GM12878 (cell line): ENCODE results near the gene ALCAM. TPM values are rescaled to one million over a fixed set of nuclear protein-coding genes. Genes with fewer than 3 reads are reported as not detected.

ENCODE experiments used
- ATAC-seq: fragments of 200-7000 bp; cut with Tn5 transposase; 3 replicates; pipeline ENCODE4 v1.9.1; 2020; ENCODE audit warnings: mild to moderate bottlenecking, moderate library complexity
- BruUV-seq: library from RNA; stranded (reverse); fragments of 400-500 nt; replicated peaks from 2 replicates; lab custom pipeline; 2021; lab: Mats Ljungman, UMichigan
- CTCF ChIA-PET: fragments of 300-600 bp; sonication (Branson Sonifier 250); formaldehyde crosslinking; extraction: SDS; loops from one replicate; lab custom pipeline; 2021; ENCODE audit warnings: inconsistent platforms; lab: Yijun Ruan, JAX
- POLR2A ChIA-PET: fragments of 350-600 bp; formaldehyde crosslinking; extraction: SDS; loops from one replicate; lab custom pipeline; 2021; ENCODE audit warnings: inconsistent platforms; lab: Charles Lee
- RAD21 ChIA-PET: fragments of 300-600 bp; sonication (Branson Sonifier 250); formaldehyde crosslinking; loops from one replicate; lab custom pipeline; 2023; ENCODE audit warnings: antibody characterized with exemption; ENCODE audit not compliant: unreplicated experiment; lab: Charles Lee
- SMC1A ChIA-PET: fragments of 300-600 bp; sonication (Branson Sonifier 250); formaldehyde crosslinking; loops from one replicate; lab custom pipeline; 2023; ENCODE audit not compliant: unreplicated experiment, uncharacterized antibody; lab: Charles Lee
- DNase-seq: peaks from one replicate; pipeline ENCODE4 v3.0.0-alpha.2; 2011; ENCODE audit warnings: low read depth, low spot score
- FAIRE-seq: peaks from 3 replicates; lab custom pipeline; 2011; peaks lifted over from hg19 to GRCh38; lab: Jason Lieb, UNC
- H2AFZ ChIP-seq: 2 replicates; pipeline ENCODE4 v1.6.0; 2011; ENCODE audit warnings: low read depth, low read length, control low read depth; ENCODE audit not compliant: control insufficient read depth
- H3K27ac ChIP-seq: 2 replicates; pipeline ENCODE4 v1.5.1; 2011; ENCODE audit warnings: control low read depth; ENCODE audit not compliant: control insufficient read depth, insufficient read depth
- H3K27me3 ChIP-seq, 2 experiments: replicated peaks in 1 of 2; 2 replicates each; pipeline versions ENCODE4 v1.6.0 to v1.6.1; 2011; ENCODE audit warnings: low read length in 1 of 2; ENCODE audit not compliant: control insufficient read depth in 2 of 2, insufficient read depth in 2 of 2
- H3K36me3 ChIP-seq, 2 experiments: 2 replicates each; pipeline ENCODE4 v1.5.1; 2011; ENCODE audit warnings: low read length in 1 of 2; ENCODE audit not compliant: control insufficient read depth in 2 of 2, insufficient read depth in 2 of 2
- H3K4me1 ChIP-seq: 2 replicates; pipeline ENCODE4 v1.6.1; 2011; ENCODE audit warnings: mild to moderate bottlenecking, low read length, moderate library complexity, mixed read lengths; ENCODE audit not compliant: control insufficient read depth, insufficient read depth
- H3K4me2 ChIP-seq: 2 replicates; pipeline ENCODE4 v1.6.0; 2011; ENCODE audit warnings: control low read depth; ENCODE audit not compliant: control insufficient read depth, insufficient read depth
- H3K4me3 ChIP-seq: fragments of 200-600 bp; sonication (generic); 2 replicates; pipeline ENCODE4 v1.5.1; 2016
- H3K79me2 ChIP-seq: 2 replicates; pipeline ENCODE4 v1.6.0; 2011; ENCODE audit warnings: low read length; ENCODE audit not compliant: control insufficient read depth, insufficient read depth
- H3K9ac ChIP-seq: 2 replicates; pipeline ENCODE4 v1.8.0; 2011; ENCODE audit warnings: low read length, control low read depth, mixed read lengths; ENCODE audit not compliant: control insufficient read depth, insufficient read depth
- H3K9me3 ChIP-seq: replicated peaks from 3 replicates; pipeline ENCODE4 v1.5.1; 2011; ENCODE audit warnings: mild to moderate bottlenecking, low read length; ENCODE audit not compliant: control insufficient read depth, insufficient read depth
- H4K20me1 ChIP-seq: 2 replicates; pipeline ENCODE4 v1.6.0; 2011; ENCODE audit not compliant: control insufficient read depth, insufficient read depth
- HDAC2 ChIP-seq: fragments of 200-600 bp; sonication (generic); IDR thresholded peaks from 2 replicates; pipeline ENCODE4 v1.6.1; 2017
- KAT2A ChIP-seq: conservative IDR thresholded peaks from 2 replicates; pipeline ENCODE4 v1.6.1; 2011; ENCODE audit warnings: low read depth, low read length; ENCODE audit not compliant: control insufficient read depth
- KLF5 ChIP-seq: fragments of 450-650 bp; IDR thresholded peaks from 2 replicates; pipeline ENCODE4 v1.6.1; 2014; ENCODE audit warnings: mild to moderate bottlenecking; ENCODE audit not compliant: partially characterized antibody
- MTA3 ChIP-seq: IDR thresholded peaks from 2 replicates; pipeline ENCODE4 v1.6.1; 2012; ENCODE audit warnings: low read length, inconsistent platforms, borderline replicate concordance
- NR2C1 ChIP-seq: fragments of 450-650 bp; IDR thresholded peaks from 2 replicates; pipeline ENCODE4 v1.6.1; 2017; ENCODE audit warnings: antibody characterized with exemption, mild to moderate bottlenecking, moderate library complexity
- STAT3 ChIP-seq: IDR thresholded peaks from 2 replicates; pipeline ENCODE4 v1.6.1; 2011; ENCODE audit warnings: low read depth, low read length, improper control_type of control experiment
- SUZ12 ChIP-seq: fragments of 200-600 bp; sonication (generic); IDR thresholded peaks from one replicate; pipeline ENCODE4 v1.6.1; 2018; ENCODE audit warnings: antibody characterized with exemption, mild to moderate bottlenecking; ENCODE audit not compliant: unreplicated experiment
- USF1 ChIP-seq: IDR thresholded peaks from 2 replicates; pipeline ENCODE4 v1.6.1; 2011; ENCODE audit warnings: borderline replicate concordance, low read depth, mild to moderate bottlenecking, moderate library complexity, mixed read lengths, low read length; ENCODE audit not compliant: insufficient read depth; ENCODE audit errors: extremely low read length
- ZSCAN29 ChIP-seq: fragments of 450-650 bp; IDR thresholded peaks from 2 replicates; pipeline ENCODE4 v1.6.1; 2017; ENCODE audit warnings: mild to moderate bottlenecking, moderate library complexity
- WGBS: methylation state at CpG from one replicate; pipeline ENCODE4 v1.1.6; 2016; ENCODE audit warnings: low lambda C conversion rate; ENCODE audit not compliant: insufficient replicate concordance, insufficient coverage; ENCODE audit errors: missing lambda C conversion rate; 5-methylcytosine and 5-hydroxymethylcytosine counted together
- in situ Hi-C: fragments of 300-500 bp; cut with MboI; formaldehyde crosslinking; loops from 9 replicates; pipeline ENCODE4 v1.14.3; 2018; ENCODE audit warnings: mixed read lengths
- intact Hi-C: fragments of 100-400 bp; cut with micrococcal nuclease; formaldehyde crosslinking; loops from one replicate; pipeline ENCODE4 v1.14.2; 2022; ENCODE audit not compliant: unreplicated experiment
- polyA plus RNA-seq, 11 experiments: library from polyadenylated mRNA; depleted of rRNA in 4 of 11; unstranded in 6 of 11; stranded (reverse) in 5 of 11; fragments of >200 nt; fragmentation: Nextera tagmentation in 4 of 11; fragmentation: Illumina TruSeq in 1 of 11; extraction: Ambion mirVana in 4 of 11; extraction: Trizol in 1 of 11; gene quantifications; 1 replicate in 1 of 11; 2 replicates in 10 of 11; pipeline versions ENCODE4 v1.2.1 to v1.2.3, GENCODE V29; 2011 to 2016; ENCODE audit warnings: inconsistent platforms in 2 of 11, missing spikeins in 2 of 11, low read depth in 1 of 11
- total RNA-seq, 4 experiments: library from RNA; depleted of rRNA in 3 of 4; stranded (reverse); fragments of >200 nt in 3 of 4; fragmentation: Illumina TruSeq in 1 of 4; extraction: Trizol in 1 of 4; gene quantifications; 2 replicates each; pipeline versions ENCODE4 v1.2.1 to v1.2.3, GENCODE V29; 2013 to 2021
- TF ChIP-seq, protein P1 (sequence below): fragments of 450-650 bp; formaldehyde crosslinking; IDR thresholded peaks from 2 replicates; pipeline ENCODE4 v1.4.0; 2020; ENCODE audit warnings: mild to moderate bottlenecking, moderate library complexity
- TF ChIP-seq, protein P2 (sequence below): IDR thresholded peaks from 2 replicates; pipeline ENCODE4 v1.6.1; 2011; ENCODE audit warnings: borderline replicate concordance, low read depth, mild to moderate bottlenecking, moderate library complexity, low read length; ENCODE audit not compliant: insufficient read depth, poor library complexity, severe bottlenecking
- TF ChIP-seq, protein P3 (sequence below): IDR thresholded peaks from 2 replicates; pipeline ENCODE4 v1.6.1; 2012; ENCODE audit warnings: low read depth, low read length, improper control_type of control experiment

The ALCAM gene
- total and polyA plus RNA-seq, 10 of the 15 experiments (the other 5 are each of a cell fraction or from before 2014, with no cell fraction given): 12.2 to 54.2 (median 32.6) TPM

- Histone ChIP-seq H3K4me1 (no peaks in the 10 kb centered on the region), H3K4me2 (no peak overlapping the region), H3K4me3 (no peak overlapping the region), H3K79me2 (no peaks in the 10 kb centered on the region), H3K9ac (no peak overlapping the region), H2AFZ (no peak overlapping the region), H3K36me3 (no peaks in the 10 kb centered on the region), H3K9me3 (no peaks in the 10 kb centered on the region), H3K27ac (no peak overlapping the region), H3K27me3 (no peaks in the 10 kb centered on the region), H4K20me1 (no peaks in the 10 kb centered on the region)
- no peak for DNase-seq
- intact Hi-C loops: no loop called here
- WGBS: 97% methylated on average over 4 of the region's 4 CpGs
- POLR2A ChIA-PET: no interaction called here
- in situ Hi-C loops: no loop called here
- SMC1A ChIA-PET: interaction anchor here (0.7 to 2.4 kb wide), 4 partner anchors 18 to 50 kb away, joined by 3 to 15 read pairs (median 4); no protein-coding TSS in a partner anchor
- TF ChIP-seq, protein P1, sequence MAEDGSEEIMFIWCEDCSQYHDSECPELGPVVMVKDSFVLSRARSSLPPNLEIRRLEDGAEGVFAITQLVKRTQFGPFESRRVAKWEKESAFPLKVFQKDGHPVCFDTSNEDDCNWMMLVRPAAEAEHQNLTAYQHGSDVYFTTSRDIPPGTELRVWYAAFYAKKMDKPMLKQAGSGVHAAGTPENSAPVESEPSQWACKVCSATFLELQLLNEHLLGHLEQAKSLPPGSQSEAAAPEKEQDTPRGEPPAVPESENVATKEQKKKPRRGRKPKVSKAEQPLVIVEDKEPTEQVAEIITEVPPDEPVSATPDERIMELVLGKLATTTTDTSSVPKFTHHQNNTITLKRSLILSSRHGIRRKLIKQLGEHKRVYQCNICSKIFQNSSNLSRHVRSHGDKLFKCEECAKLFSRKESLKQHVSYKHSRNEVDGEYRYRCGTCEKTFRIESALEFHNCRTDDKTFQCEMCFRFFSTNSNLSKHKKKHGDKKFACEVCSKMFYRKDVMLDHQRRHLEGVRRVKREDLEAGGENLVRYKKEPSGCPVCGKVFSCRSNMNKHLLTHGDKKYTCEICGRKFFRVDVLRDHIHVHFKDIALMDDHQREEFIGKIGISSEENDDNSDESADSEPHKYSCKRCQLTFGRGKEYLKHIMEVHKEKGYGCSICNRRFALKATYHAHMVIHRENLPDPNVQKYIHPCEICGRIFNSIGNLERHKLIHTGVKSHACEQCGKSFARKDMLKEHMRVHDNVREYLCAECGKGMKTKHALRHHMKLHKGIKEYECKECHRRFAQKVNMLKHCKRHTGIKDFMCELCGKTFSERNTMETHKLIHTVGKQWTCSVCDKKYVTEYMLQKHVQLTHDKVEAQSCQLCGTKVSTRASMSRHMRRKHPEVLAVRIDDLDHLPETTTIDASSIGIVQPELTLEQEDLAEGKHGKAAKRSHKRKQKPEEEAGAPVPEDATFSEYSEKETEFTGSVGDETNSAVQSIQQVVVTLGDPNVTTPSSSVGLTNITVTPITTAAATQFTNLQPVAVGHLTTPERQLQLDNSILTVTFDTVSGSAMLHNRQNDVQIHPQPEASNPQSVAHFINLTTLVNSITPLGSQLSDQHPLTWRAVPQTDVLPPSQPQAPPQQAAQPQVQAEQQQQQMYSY: no peak
- no peak for TF ChIP-seq KLF5
- no peak for TF ChIP-seq SUZ12
- no peak for TF ChIP-seq HDAC2
- TF ChIP-seq, protein P2, sequence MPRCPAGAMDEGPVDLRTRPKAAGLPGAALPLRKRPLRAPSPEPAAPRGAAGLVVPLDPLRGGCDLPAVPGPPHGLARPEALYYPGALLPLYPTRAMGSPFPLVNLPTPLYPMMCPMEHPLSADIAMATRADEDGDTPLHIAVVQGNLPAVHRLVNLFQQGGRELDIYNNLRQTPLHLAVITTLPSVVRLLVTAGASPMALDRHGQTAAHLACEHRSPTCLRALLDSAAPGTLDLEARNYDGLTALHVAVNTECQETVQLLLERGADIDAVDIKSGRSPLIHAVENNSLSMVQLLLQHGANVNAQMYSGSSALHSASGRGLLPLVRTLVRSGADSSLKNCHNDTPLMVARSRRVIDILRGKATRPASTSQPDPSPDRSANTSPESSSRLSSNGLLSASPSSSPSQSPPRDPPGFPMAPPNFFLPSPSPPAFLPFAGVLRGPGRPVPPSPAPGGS: no peak
- no peak for TF ChIP-seq STAT3
- TF ChIP-seq KAT2A: no peak
- TF ChIP-seq NR2C1: no peak
- no peak for TF ChIP-seq ZSCAN29
- TF ChIP-seq, protein P3, sequence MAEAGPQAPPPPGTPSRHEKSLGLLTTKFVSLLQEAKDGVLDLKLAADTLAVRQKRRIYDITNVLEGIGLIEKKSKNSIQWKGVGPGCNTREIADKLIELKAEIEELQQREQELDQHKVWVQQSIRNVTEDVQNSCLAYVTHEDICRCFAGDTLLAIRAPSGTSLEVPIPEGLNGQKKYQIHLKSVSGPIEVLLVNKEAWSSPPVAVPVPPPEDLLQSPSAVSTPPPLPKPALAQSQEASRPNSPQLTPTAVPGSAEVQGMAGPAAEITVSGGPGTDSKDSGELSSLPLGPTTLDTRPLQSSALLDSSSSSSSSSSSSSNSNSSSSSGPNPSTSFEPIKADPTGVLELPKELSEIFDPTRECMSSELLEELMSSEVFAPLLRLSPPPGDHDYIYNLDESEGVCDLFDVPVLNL: no peak
- TF ChIP-seq MTA3: no peak
- TF ChIP-seq USF1: no peak
- FAIRE-seq: no peak
- RAD21 ChIA-PET: interaction anchor here (1.4 kb wide), 1 partner anchor 9 kb away, joined by 4 read pairs; no protein-coding TSS in a partner anchor
- BruUV-seq: TSS peak; percentile 15
- CTCF ChIA-PET: interaction anchor here (1.4 kb wide), 1 partner anchor 55 kb away, joined by 3 read pairs; no protein-coding TSS in a partner anchor
- no peak for ATAC-seq
These were observed 48.1 kb downstream of the ALCAM start for GRCh38 chr3:105414841-105415240.
